Measurements from ENCODE around the gene ADAMTS13. TPM values are rescaled to one million over a fixed set of nuclear protein-coding genes. Genes with fewer than 3 reads are reported as not detected.
A peak's percentile ranks its signal among the peaks of the same experiment; 100 is the strongest.

ADAMTS13 gene
- total and polyA plus RNA-seq, 11 donors, result 0.64 to 5.8 (median 2.7) TPM

DNA sequence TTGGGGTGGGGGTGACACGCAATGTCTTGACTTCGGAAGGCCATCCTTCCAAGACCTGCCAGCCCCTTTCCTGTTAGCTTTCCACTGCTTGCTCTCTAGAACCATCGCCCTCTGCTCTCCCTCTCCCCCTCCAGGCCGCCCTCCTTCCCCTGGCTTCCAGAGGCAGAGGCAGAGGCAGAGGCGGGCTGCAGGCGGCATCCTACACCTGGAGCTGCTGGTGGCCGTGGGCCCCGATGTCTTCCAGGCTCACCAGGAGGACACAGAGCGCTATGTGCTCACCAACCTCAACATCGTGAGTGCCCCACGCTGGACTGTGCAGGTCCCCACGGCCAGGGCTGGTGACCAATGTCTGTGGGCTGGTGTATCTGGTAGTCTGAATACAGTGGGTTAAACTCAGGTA lies 2.0 kb downstream of the ADAMTS13 start:
- DNase-seq (no peak), ATAC-seq (no peak)
- WGBS, 4 donors, result 93 to 94% (median 93%) methylated on average over 12 of the region's 12 CpGs
- H3K27me3 ChIP-seq, result peaks cover 0 to 37% (median 20%) of the 10 kb centered on the region in 9 donors
- H3K4me3 ChIP-seq, result no peak overlapping the region
- H3K36me3 ChIP-seq, result no peaks in the 10 kb centered on the region
- intact Hi-C loops (cut with DNase I), result loop anchor here in 1 of 10 donors (5.0 kb wide), 1 partner anchor 63 kb away; no protein-coding TSS in a partner anchor
- TF ChIP-seq POLR2A (IDR thresholded peaks at IDR 0.05), result no peak
- TF ChIP-seq, protein P1, sequence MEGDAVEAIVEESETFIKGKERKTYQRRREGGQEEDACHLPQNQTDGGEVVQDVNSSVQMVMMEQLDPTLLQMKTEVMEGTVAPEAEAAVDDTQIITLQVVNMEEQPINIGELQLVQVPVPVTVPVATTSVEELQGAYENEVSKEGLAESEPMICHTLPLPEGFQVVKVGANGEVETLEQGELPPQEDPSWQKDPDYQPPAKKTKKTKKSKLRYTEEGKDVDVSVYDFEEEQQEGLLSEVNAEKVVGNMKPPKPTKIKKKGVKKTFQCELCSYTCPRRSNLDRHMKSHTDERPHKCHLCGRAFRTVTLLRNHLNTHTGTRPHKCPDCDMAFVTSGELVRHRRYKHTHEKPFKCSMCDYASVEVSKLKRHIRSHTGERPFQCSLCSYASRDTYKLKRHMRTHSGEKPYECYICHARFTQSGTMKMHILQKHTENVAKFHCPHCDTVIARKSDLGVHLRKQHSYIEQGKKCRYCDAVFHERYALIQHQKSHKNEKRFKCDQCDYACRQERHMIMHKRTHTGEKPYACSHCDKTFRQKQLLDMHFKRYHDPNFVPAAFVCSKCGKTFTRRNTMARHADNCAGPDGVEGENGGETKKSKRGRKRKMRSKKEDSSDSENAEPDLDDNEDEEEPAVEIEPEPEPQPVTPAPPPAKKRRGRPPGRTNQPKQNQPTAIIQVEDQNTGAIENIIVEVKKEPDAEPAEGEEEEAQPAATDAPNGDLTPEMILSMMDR (IDR thresholded peaks at IDR 0.05), result no peak
- no peaks in the 10 kb centered on the region for H3K9me3 ChIP-seq
- H3K27ac ChIP-seq, result no peak overlapping the region
- peaks cover 0 to 10% (median 0%) of the 10 kb centered on the region in 12 donors for H3K4me1 ChIP-seq

DNA sequence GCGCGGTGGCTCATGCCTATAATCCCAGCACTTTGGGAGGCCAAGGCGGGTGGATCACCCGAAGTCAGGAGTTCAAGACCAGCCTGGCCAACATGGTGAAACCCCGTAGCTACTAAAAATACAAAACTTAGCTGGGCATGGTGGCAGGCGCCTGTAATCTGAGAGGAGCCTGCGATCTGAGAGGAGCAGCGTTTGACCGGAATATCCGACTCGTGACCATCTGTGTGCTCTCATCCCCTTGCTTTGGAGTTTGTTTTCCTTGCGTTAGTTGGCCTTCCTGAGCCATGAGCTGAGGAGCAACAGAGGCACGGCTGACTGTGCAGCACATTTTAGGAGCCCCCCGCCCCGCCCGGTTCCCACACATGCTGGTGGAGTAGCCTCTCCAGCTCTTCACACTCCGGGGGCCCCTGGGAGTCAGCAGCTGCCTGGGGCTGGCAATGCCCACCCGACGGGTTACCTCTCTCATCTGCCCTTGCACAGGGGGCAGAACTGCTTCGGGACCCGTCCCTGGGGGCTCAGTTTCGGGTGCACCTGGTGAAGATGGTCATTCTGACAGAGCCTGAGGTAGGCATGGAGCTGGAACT lies 3.0 kb downstream of the ADAMTS13 start:
- no peaks in the 10 kb centered on the region for H3K36me3 ChIP-seq
- 88 to 93% (median 91%) methylated on average over 19 to 22 of the region's 22 CpGs for WGBS, 4 donors
- TF ChIP-seq POLR2A (IDR thresholded peaks at IDR 0.05), result no peak
- TF ChIP-seq, protein P1 (IDR thresholded peaks at IDR 0.05), result no peak
- ATAC-seq, result no peak
- H3K27me3 ChIP-seq, result peaks cover 0 to 42% (median 27%) of the 10 kb centered on the region in 9 donors
- no peak overlapping the region for H3K4me3 ChIP-seq
- DNase-seq, result no peak
- intact Hi-C loops (cut with DNase I), result no loop called here
- H3K4me1 ChIP-seq, result peaks cover 0 to 16% (median 0%) of the 10 kb centered on the region in 12 donors
- H3K27ac ChIP-seq, result no peak overlapping the region
- H3K9me3 ChIP-seq, result no peaks in the 10 kb centered on the region

DNA sequence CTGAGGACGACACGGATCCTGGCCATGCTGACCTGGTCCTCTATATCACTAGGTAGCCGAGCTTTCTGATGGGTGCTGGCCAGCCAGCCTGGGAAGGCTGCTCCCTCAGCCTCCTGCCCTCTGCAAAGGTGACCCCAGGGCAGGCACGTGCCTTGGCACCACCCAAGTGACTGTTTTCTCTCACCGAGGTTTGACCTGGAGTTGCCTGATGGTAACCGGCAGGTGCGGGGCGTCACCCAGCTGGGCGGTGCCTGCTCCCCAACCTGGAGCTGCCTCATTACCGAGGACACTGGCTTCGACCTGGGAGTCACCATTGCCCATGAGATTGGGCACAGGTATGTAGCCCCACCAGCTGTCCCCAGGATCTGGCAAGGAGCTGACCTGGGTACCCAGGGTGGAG lies 3.8 kb downstream of the ADAMTS13 start:
- TF ChIP-seq, protein P1 (IDR thresholded peaks at IDR 0.05), result no peak
- TF ChIP-seq POLR2A (IDR thresholded peaks at IDR 0.05), result no peak
- Histone ChIP-seq H3K27ac (no peak overlapping the region), H3K27me3 (peaks cover 0 to 42% (median 27%) of the 10 kb centered on the region in 9 donors), H3K9me3 (no peaks in the 10 kb centered on the region), H3K4me1 (peaks cover 0 to 16% (median 0%) of the 10 kb centered on the region in 12 donors), H3K4me3 (no peak overlapping the region), H3K36me3 (no peaks in the 10 kb centered on the region)
- ATAC-seq (no peak), DNase-seq (no peak)
- intact Hi-C loops (cut with DNase I), result no loop called here
- 88 to 92% (median 91%) methylated on average over 4 to 11 of the region's 11 CpGs for WGBS, 4 donors

DNA sequence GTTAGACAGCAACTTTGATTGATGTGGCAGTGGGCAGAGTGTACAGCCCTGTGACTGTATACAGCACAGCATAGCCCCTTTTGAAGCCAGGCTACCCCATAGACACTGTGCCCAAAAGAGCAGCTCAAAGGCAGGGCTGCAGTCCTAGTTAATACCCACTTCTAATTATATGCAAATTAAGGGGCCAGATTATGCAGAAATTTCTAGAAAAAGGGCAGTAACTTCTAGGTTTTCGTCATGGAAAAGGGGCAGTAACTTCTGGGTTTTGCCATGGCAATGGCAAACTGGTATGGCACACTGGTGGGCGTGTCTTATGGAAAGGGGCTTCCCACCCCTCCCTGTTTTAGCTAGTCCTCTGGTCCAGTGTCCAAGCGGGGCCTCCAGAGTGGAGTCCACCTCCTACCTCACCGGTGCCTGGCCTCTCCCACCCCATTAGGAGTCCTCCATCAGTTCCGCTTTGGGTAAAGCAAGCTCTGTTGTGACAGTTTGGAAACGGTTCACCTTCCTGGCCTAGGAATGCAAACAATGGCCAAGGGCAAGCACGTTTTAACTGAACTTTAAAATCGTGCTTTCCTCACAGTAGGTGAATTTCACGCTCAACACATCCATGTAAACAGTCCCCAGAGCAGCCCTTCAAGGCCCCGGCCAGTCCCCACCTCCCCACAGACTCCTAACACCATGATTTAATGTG lies 5.6 kb downstream of the ADAMTS13 start:
- H3K36me3 ChIP-seq, result no peaks in the 10 kb centered on the region

More for the DNA sequence above, 5.6 kb downstream of the ADAMTS13 start:
- no peak for TF ChIP-seq POLR2A (IDR thresholded peaks at IDR 0.05)
- TF ChIP-seq, protein P1 (IDR thresholded peaks at IDR 0.05), result no peak
- peaks cover 0 to 42% (median 27%) of the 10 kb centered on the region in 9 donors for H3K27me3 ChIP-seq
- DNase-seq (no peak), ATAC-seq (no peak)
- H3K4me1 ChIP-seq, result peaks cover 0 to 16% (median 0%) of the 10 kb centered on the region in 12 donors
- H3K27ac ChIP-seq, result no peak overlapping the region
- 64 to 68% (median 65%) methylated on average over 10 of the region's 10 CpGs for WGBS, 4 donors
- H3K4me3 ChIP-seq, result peak overlapping the region in 1 of 12 donors; percentile 34
- intact Hi-C loops (cut with DNase I), result no loop called here
- no peaks in the 10 kb centered on the region for H3K9me3 ChIP-seq

All from heart left ventricle (tissue), 16 donors.